H1 (cell line): ENCODE measurements around the gene SIRT7. TPM values are rescaled to one million over a fixed set of nuclear protein-coding genes. Genes with fewer than 3 reads are reported as not detected.

Experiments used
- CHD7 ChIP-seq: fragments of 300-600 bp; sonication (generic); IDR thresholded peaks from 2 replicates; pipeline ENCODE4 v1.7.1; 2012; ENCODE audit warnings: low read length, moderate library complexity, mild to moderate bottlenecking, inconsistent platforms; ENCODE audit not compliant: insufficient replicate concordance
- EP300 ChIP-seq, 2 experiments: IDR thresholded peaks; 1 replicate in 1 of 2; 2 replicates in 1 of 2; pipeline ENCODE4 v1.6.1; 2011 to 2012; ENCODE audit warnings: low read depth in 2 of 2, low read length in 2 of 2, mild to moderate bottlenecking in 2 of 2, borderline replicate concordance in 1 of 2, inconsistent platforms in 1 of 2, moderate library complexity in 1 of 2
- PHF8 ChIP-seq: fragments of 200-600 bp; sonication (generic); conservative IDR thresholded peaks from 2 replicates; pipeline ENCODE4 v1.7.1; 2012; ENCODE audit warnings: low read depth, mild to moderate bottlenecking, inconsistent platforms, low read length, moderate library complexity
- SIRT6 ChIP-seq: IDR thresholded peaks from one replicate; pipeline ENCODE4 v1.7.1; 2012; ENCODE audit warnings: low read length, inconsistent platforms
- ZNF274 ChIP-seq: IDR thresholded peaks from 2 replicates; pipeline ENCODE4 v1.7.0; 2012; ENCODE audit warnings: low read length, borderline replicate concordance; ENCODE audit errors: extremely low read depth
- polyA plus RNA-seq, 7 experiments: library from polyadenylated mRNA; depleted of rRNA in 3 of 7; stranded (reverse) in 5 of 7; unstranded in 2 of 7; fragments of >200 nt in 5 of 7; fragments of 200-250 nt in 2 of 7; gene quantifications; 1 replicate in 5 of 7; 2 replicates in 1 of 7; 4 replicates in 1 of 7; pipeline versions ENCODE4 v1.2.1 to v1.2.3, GENCODE V29; 2011 to 2013; ENCODE audit warnings: missing spikeins in 2 of 7, mixed read lengths in 2 of 7
- total RNA-seq: library from RNA; stranded (reverse); fragmentation: NEBNext Ultra II Directional; extraction: Animal tissue kit (Norgen Biotek cat#: 25700); gene quantifications from 2 replicates; pipeline ENCODE4 v1.2.1, GENCODE V29; 2021

SIRT7 gene
- total and polyA plus RNA-seq, 2 of the 8 experiments (the other 6 are each of a cell fraction or from before 2014, with no cell fraction given) = 5.8 to 16.6 TPM

- TF ChIP-seq CHD7 (no peak), PHF8 (no peak), SIRT6 (no peak), EP300 (IDR thresholded peaks at IDR 0.05; ENCODE audit: borderline replicate concordance in 1 of 2, low read depth in 2 of 2, low read length in 2 of 2) (no peak), ZNF274 (no peak)
Observed at GRCh38 chr17:81909231-81909630, 8.7 kb downstream of the SIRT7 start (continued).
